Thoracic aorta (tissue), 2 donors: ENCODE data around the gene JRKL. TPM values are rescaled to one million over a fixed set of nuclear protein-coding genes. Genes with fewer than 3 reads are reported as not detected.
A peak's percentile ranks its signal among the peaks of the same experiment; 100 is the strongest.

Experiments
- ATAC-seq: fragments of 150-250 bp; one replicate; pipeline ENCODE4 v1.8.0; 2017; ENCODE audit warnings: low read depth; ENCODE audit not compliant: insufficient number of reproducible peaks, low FRiP score
- DNase-seq: peaks from one replicate; pipeline ENCODE4 v3.0.0-alpha.2; 2020; ENCODE audit warnings: low spot score
- H3K27ac ChIP-seq, 2 donors: fragments of 200-600 bp; sonication (generic); 1 replicate in 1 of 2; 2 replicates in 1 of 2; pipeline ENCODE4 v1.5.1; 2016; ENCODE audit warnings: mild to moderate bottlenecking in 2 of 2, moderate library complexity in 2 of 2
- H3K27me3 ChIP-seq: fragments of 200-600 bp; sonication (generic); replicated peaks from 2 replicates; pipeline ENCODE4 v1.6.0; 2016; ENCODE audit warnings: mild to moderate bottlenecking; ENCODE audit not compliant: insufficient read depth
- H3K36me3 ChIP-seq: fragments of 200-600 bp; sonication (generic); one replicate; pipeline ENCODE4 v1.5.1; 2016
- H3K4me1 ChIP-seq, 2 donors: fragments of 200-600 bp; sonication (generic); 1 replicate in 1 of 2; 2 replicates in 1 of 2; pipeline versions ENCODE4 v1.5.1 to v1.6.0; 2016; ENCODE audit warnings: low read depth in 2 of 2, mild to moderate bottlenecking in 1 of 2; ENCODE audit not compliant: control insufficient read depth in 1 of 2
- H3K4me3 ChIP-seq: fragments of 200-600 bp; sonication (generic); 2 replicates; pipeline ENCODE4 v1.5.1; 2016; ENCODE audit warnings: mild to moderate bottlenecking
- H3K9me3 ChIP-seq: fragments of 200-600 bp; sonication (generic); 2 replicates; pipeline ENCODE4 v1.5.1; 2016
- CTCF ChIP-seq: fragments of 200-600 bp; sonication (generic); IDR thresholded peaks from one replicate; pipeline ENCODE4 v1.5.1; 2019; ENCODE audit warnings: antibody characterized with exemption
- total RNA-seq, 2 donors: library from RNA; depleted of rRNA; stranded (reverse); fragments of >200 nt; gene quantifications; one replicate each; pipeline versions ENCODE4 v1.1.0 to v1.2.3, GENCODE V29; 2016

The JRKL gene
- total RNA-seq, 2 donors from 2014 or later = 5.4 to 8.5 TPM

DNA sequence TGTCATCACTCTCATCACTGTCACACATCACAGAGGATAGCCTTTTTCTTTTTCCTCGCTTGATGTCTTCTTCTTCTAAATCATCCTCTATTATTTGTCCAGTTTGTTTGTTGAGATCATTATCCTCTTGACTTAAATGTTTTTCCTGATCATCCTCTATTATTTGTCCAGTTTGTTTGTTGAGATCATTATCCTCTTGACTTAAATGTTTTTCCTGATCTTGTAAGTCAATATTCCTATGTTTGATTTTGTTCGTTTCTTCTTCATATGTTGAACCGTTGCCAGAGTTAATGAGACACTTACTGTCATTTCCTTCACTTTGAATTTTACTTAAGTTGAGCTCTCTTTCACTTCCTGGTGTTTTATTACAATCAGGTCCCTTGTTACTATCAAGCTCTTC, 5.7 kb upstream of the JRKL start:
- H3K27me3 ChIP-seq = no peaks in the 10 kb centered on the region
- DNase-seq (no peak), ATAC-seq (no peak)
- no peaks in the 10 kb centered on the region for H3K9me3 ChIP-seq
- peaks cover 3% of the 10 kb centered on the region for H3K36me3 ChIP-seq
- no peak overlapping the region for H3K27ac ChIP-seq
- TF ChIP-seq CTCF = no peak
- peaks cover 12 to 20% of the 10 kb centered on the region in 2 donors for H3K4me1 ChIP-seq
- no peak overlapping the region for H3K4me3 ChIP-seq

- Histone ChIP-seq H3K4me1 (peaks cover 12 to 20% of the 10 kb centered on the region in 2 donors), H3K36me3 (peaks cover 3% of the 10 kb centered on the region), H3K4me3 (no peak overlapping the region), H3K27ac (no peak overlapping the region), H3K27me3 (no peaks in the 10 kb centered on the region), H3K9me3 (no peaks in the 10 kb centered on the region)
- TF ChIP-seq CTCF = no peak
- no peak for ATAC-seq
- DNase-seq = no peak
These were observed 4.6 kb upstream of the JRKL start for GRCh38 chr11:96385187-96385586.

GRCh38 chr11:96388891-96389719, 708 bp upstream of the JRKL start:
- ATAC-seq (peak; percentile 59), DNase-seq (no peak)
- Histone ChIP-seq H3K4me3 (peak overlapping the region; percentile 98), H3K27ac (peak overlapping the region; percentile 73 to 82), H3K27me3 (no peaks in the 10 kb centered on the region), H3K9me3 (no peaks in the 10 kb centered on the region), H3K36me3 (no peaks in the 10 kb centered on the region), H3K4me1 (peaks cover 21 to 35% of the 10 kb centered on the region in 2 donors)
- peak; percentile 15 for TF ChIP-seq CTCF

GRCh38 chr11:96390488-96390792, 627 bp downstream of the JRKL start:
- ATAC-seq = no peak
- Histone ChIP-seq H3K36me3 (no peaks in the 10 kb centered on the region), H3K27ac (peak overlapping the region; percentile 73 to 82), H3K4me1 (peaks cover 21 to 35% of the 10 kb centered on the region in 2 donors), H3K9me3 (no peaks in the 10 kb centered on the region), H3K4me3 (peak overlapping the region; percentile 98), H3K27me3 (no peaks in the 10 kb centered on the region)
- no peak for DNase-seq
- TF ChIP-seq CTCF = no peak

DNA sequence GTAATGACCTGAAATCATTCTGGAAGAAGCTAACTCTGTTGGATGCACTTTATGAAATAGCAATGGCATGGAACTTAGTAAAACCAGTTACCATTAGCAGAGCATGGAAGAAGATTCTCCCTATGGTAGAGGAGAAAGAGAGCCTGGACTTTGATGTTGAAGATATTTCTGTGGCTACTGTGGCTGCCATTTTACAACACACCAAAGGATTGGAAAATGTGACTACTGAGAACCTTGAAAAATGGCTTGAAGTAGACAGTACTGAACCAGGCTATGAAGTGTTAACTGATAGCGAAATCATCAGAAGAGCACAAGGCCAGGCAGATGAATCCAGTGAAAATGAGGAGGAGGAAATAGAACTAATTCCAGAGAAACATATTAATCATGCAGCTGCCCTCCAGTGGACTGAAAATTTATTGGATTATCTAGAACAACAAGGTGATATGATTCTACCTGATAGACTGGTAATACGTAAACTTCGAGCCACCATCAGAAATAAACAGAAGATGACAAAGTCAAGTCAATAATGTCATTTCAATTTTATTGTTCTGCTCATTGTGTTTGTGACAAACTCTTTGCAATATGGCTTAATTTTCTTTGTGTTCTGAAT, 2.0 kb downstream of the JRKL start:
- Histone ChIP-seq H3K27me3 (no peaks in the 10 kb centered on the region), H3K27ac (no peak overlapping the region), H3K4me3 (no peak overlapping the region), H3K4me1 (peaks cover 21 to 35% of the 10 kb centered on the region in 2 donors), H3K36me3 (no peaks in the 10 kb centered on the region), H3K9me3 (no peaks in the 10 kb centered on the region)
- DNase-seq (no peak), ATAC-seq (no peak)
- no peak for TF ChIP-seq CTCF
